Stimulated activated CD8-positive, alpha-beta memory T cell treated with anti-CD3 and anti-CD28 coated beads, Interleukin-7, amount 100 ng/mL, for 4 hours (primary cell): ENCODE results near the gene ZNF442.
"Not testable (repeated sequence)": the region's sequence is repeated elsewhere in the genome, so short reads cannot be mapped to it uniquely, and the experiment has no call there.

ENCODE experiments used
- DNase-seq, 2 donors: peaks; one replicate each; pipeline ENCODE4 v3.0.0-alpha.2; 2020; ENCODE audit warnings: low read depth in 2 of 2

The ZNF442 gene

DNA sequence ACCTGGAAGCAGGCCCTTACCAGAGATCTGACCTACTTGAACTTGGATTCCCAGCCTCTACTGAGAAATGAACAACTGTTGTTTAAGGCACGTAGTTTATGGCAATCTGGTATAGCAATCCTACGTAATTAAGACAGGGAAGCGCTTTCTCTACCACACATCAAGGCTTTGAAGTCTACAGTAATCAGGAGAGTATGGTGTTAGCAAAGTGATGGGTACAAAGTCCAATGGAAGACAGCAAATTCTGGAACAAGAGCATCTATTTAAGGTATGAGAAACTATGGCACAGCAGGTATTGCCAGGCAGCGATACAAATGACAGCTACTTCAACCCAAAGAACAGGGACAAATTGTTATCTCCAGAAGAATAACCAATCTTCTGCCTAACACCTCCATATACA lies 35.1 kb downstream of the ZNF442 start:
- DNase-seq = no peak

GRCh38 chr19:12325690-12326089 lies 39.8 kb downstream of the ZNF442 start:
- DNase-seq = no peak

DNA sequence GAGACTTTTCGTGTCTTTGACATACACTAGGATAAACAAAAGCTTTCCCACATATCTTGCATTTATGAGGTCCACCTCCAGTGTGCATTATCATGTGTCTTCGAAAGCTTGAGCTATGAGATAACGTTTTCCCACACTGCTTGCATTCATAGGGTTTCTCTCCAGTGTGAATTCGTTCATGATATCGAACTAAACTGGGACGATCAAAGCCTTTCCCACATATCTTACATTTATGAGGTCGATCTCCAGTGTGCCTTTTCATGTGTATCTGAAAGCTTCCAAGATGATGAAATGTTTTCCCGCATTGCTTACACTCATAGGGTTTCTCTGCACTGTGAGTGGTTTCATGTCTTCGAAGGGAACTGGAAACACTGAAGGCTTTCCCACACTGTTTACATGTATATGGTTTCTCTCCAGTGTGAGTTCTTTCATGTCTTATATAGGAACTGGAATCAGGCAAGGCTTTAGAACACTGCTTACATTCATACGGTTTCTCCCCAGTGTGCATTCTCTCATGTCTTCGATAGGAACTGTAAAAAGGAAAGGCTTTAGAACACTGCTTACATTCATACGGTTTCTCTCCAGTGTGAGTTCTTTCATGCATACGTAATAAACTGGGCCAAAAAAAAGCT lies 46.6 kb downstream of the ZNF442 start:
- DNase-seq = no peak

DNA sequence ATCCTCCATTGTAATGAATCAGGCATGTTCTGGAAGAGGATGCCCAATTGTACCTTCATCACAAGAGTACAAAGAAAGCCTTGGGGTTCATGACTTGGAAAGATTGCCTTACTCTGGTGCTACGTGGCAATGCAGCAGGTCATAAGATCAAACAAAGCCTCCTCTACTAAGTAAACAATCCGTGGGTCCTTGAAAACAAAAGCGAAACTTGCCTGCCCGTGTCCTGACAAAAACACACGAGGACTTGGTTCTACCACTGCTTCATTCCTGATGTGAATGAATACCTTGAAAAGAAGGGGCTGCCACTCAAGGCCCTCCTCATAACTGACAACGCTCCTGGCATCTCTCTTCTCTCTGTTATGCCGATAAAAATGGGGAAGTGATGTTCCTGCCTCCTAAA lies 50.9 kb downstream of the ZNF442 start:
- DNase-seq = no peak

DNA sequence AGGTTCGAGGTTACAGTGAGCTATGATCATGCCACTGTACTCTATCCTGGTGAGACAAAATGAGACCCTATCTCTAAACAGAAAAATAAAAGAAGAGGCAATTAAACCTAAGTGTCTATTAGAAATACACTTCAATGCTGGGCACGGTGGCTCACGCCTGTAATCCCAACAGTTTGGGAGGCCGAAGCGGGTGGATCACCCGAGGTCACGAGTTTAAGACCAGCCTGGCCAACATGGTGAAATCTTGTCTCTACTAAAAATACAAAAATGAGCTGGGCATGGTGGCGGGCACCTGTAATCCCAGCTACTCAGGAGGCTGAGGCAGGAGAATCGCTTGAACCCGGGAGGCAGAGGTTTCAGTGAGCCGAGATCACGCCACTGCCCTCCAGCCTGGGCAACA lies 56.6 kb downstream of the ZNF442 start:
- DNase-seq = not testable (repeated sequence)
